Measurements from ENCODE around the gene LCK.

DNA sequence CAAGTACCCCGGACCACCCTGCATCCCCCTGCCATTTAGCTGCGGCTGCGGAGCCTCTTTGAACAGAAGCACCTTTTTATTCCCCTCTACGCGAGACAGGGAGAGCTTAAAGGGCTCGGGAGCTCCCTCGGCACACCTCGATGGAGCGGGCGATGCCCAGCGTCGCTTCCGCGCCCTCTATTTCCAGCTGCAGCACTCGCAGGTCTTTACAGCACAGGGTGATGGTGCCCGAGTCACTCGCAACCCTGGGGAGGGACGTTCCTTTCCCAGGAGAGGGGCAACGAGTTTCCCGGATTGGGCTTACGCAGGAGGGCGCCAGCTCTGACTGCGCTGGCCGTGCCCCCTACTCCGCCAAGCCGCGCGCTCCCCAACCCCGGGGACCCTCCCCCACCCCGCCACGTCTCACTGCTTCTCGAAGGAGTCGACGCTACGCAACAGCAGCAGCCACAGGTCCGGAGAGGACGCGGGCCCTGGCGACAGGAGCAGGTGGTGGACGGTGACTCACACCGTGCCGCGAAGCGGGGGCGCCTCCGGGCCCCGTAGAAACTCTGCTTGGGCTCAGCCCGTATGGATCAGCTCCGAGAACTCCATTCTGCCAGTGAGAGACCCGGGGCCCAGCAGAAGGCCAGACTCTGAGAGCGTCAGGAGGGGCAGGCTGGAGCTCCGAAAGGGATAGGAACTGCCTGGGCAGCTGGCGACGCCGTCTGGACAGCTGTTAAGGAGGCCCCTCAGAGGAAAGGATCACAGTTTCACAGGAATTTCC is 9.9 kb upstream of the LCK start:
- TF ChIP-seq ZNF274 (IDR thresholded peaks at IDR 0.05; ENCODE audit: borderline replicate concordance, low read depth, low read length) = no peak
- TF ChIP-seq CBX3 (IDR thresholded peaks at IDR 0.05; ENCODE audit: borderline replicate concordance in 1 of 2, low read length in 2 of 2) = peak in 1 of 2 experiments; percentile 81; a peak in 1 of 3 replicates
- TF ChIP-seq EZH2 (IDR thresholded peaks at IDR 0.05; ENCODE audit: borderline replicate concordance, low read depth, low read length) = no peak
- no peak for TF ChIP-seq HDAC2 (IDR thresholded peaks at IDR 0.05)

Measured in K562 (cell line).